Measurements from ENCODE around the gene KLF16.

The KLF16 gene

DNA sequence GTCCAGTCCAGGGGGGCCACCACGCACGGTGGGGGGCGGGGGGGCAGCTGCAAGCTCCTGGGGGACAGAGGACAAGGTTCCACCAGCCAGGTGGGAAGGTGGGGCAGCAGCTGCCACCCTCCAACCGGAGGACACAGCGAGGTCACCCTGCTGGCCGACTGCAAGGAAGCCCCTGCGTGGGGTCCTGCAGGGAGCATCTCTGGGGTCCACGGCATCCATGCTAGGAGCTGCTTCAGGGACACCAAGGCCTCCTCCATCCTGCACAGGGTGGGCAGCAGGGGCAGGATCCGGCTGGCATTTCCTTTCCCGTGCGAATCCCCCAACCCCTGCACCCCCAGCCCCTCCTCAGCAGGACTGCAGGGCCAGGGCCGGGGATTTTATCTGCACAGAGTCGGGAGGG lies 8.3 kb upstream of the KLF16 start:
- DNase-seq = no peak

DNA sequence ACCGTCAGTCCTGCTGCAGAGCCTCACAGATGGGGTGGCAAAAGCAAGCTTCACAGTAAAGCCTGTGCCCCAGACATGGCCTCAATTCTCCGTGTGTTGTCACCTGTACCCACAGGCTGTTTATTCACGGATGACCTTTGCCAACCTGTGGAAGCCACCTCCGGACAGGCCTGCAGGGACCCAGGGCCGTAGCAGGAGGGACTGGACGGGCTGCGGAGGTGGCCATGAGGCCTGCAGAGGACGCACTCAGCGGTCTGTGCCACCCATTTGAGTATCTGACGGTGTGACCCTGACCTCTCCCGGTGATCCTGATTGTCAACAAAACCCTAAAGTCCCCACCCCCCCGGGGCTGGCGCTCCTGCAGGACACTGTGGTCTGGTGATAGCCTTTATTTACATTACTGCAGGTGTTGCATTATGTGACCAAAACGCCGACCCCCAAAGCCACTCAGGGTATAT lies 7.8 kb upstream of the KLF16 start:
- DNase-seq = no peak

DNA sequence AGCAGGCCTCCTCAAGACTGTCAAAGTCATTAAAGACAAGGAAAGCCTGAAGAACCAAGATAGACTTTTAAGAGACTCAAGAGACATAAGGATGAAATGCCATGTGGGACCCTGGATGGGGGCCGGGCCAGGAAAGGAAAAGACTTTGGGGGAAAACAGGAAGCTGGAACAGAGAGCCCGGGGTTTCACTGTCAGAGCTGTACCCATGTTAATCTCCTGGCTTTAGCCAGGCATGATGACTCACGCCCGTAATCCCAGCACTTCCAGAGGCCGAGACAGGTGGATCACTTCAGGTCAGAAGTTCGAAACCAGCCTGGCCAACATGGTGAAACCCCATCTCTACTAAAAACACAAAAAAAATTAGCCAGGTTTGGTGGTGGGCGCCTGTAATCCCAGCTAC lies 5.6 kb upstream of the KLF16 start:
- DNase-seq = no peak

GRCh38 chr19:1867349-1867724 lies 4.0 kb upstream of the KLF16 start:
- no peak for DNase-seq

GRCh38 chr19:1866693-1867348 lies 3.4 kb upstream of the KLF16 start:
- DNase-seq = no peak

DNA sequence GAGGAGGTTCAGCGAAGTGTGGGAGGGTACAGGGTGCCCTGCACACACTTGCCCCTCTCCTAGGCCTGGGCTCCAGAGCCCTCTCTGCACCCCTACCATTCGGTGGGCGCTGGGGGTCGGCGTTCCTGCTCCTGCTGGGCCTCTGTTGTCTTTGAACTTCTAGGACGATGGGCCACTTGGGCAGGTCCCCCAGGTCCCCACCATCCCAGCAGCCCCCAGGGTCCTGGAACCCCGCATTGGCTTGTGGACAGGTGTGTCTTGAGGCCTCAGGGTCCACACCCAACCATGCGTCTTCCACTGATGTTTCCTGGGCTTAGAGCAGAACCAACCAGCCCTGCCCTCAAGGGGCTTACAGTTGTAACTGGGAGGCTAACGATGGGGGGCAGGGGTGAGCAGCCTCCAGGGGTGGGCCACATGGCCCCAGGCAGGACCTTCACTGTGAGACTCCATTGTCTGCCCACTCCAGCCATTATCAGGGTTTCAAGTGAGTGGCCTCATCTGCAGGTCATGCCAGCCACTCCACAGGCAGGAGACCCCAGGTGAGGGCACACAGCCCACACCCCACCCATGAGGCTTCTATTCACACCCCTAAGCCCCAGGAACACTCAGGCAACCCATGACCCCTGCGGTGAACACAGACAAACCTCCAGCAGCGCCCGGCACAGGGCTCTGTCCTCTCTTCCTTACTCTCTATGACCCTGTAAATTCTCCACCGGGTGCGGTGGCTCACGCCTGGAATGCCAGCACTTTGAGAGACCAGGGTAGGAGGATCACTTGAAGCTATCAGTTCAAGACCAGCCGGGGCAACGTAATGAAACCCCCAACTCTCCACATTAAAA lies 2.0 kb upstream of the KLF16 start:
- DNase-seq = no peak

DNA sequence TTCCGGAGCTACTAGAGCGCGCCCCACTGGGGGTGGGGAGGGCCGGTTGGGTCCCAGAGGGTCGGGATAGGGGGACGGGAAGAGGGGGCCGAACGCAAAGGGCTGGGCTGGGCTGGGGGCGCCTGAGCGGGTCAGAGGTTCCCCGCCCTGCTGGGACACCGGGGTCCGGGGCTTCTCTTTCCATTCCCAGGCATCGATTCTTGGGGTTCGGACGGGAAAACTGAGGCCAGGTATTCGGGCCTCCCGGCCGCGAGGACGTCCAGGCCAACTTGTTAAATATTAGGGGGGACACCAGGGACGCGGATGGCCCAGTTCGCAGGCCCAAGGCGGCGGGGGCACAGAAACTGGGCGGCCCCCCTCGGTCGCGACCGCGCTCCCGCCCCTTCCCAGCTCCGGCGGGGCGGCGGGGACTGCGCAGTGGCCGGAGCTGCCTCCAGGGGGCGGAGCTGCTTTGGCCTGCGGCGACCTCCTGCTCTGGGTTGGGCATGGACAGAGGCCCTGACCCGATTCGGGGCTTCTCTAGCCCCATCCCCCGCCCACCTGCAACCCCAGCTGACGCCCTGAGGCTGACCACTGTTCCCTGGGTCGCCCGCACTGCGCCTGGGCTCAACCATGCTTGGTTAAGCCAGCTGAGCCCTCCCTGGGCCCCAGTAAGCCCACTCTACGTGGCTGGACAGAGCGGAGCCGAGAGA lies 1.2 kb upstream of the KLF16 start:
- DNase-seq = peak in 47 of 58 donors; percentile 19 to 69 (median 49)

GRCh38 chr19:1863638-1864479 lies 480 bp upstream of the KLF16 start:
- DNase-seq = peak; percentile 54 to 96 (median 85)

DNA sequence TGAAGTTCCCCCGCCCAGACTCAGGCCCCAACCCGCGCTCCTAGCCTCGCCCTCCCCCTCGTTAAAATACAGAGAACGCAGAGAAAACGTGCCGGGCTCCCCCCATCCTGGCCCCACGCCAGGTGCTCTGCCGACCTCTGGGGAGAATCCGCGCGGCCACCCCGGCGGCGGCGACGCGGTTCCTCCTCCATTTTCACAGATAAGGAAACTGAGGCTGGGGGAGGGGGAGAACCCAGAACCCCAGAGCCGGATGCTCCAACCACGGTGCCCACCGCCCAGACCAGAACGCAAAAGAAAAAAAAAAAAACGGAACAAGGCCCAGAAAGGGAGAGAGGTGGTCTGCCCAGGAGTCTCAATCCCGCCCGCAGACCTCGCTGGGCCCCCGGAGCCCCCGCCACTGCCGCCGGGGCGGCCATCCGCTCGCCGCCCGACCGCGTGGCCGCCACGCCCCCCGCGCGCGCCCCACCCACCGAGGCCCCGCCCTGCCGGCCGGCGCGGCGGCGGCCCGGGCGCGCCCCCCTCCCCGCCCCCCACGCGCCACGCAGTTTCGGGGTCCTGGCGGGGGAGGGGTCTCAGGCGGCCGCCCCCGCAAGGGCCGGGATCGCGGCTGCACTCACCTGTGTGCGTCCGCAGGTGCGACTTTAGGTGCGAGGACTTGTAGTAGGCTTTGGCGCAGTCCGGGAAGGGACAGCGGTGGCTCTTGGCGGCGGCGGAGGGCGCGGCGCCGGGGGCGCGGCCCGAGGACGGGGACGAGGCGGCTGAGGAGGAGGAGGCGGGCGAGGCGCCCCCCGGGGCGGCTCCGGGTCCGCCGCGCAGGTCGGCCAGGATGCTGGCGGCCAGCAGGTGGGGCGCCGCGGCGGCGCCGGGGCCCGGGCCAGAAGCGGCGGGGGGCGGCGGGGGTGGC lies 703 bp downstream of the KLF16 start:
- no peak for DNase-seq

DNA sequence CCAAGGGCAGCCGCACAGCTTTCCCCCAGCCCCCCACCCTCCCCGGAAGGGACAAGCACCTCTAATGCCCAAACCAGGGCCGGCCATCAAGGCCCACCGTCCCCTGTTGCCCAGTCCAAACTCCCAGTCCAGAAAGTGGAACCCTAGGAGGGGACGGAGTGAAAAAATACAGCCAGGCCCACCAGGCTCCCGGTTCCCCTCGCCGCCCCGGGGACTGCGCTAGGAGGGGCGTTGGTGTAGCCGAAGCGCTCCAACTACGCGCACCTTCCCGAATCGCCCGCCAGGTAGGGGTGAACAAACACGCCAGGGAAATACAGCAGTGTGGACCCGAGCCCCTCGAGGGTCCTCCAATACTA lies 1.3 kb downstream of the KLF16 start:
- DNase-seq = no peak

- DNase-seq = no peak
Measured at GRCh38 chr19:1861599-1862031, 1.8 kb downstream of the KLF16 start.

DNA sequence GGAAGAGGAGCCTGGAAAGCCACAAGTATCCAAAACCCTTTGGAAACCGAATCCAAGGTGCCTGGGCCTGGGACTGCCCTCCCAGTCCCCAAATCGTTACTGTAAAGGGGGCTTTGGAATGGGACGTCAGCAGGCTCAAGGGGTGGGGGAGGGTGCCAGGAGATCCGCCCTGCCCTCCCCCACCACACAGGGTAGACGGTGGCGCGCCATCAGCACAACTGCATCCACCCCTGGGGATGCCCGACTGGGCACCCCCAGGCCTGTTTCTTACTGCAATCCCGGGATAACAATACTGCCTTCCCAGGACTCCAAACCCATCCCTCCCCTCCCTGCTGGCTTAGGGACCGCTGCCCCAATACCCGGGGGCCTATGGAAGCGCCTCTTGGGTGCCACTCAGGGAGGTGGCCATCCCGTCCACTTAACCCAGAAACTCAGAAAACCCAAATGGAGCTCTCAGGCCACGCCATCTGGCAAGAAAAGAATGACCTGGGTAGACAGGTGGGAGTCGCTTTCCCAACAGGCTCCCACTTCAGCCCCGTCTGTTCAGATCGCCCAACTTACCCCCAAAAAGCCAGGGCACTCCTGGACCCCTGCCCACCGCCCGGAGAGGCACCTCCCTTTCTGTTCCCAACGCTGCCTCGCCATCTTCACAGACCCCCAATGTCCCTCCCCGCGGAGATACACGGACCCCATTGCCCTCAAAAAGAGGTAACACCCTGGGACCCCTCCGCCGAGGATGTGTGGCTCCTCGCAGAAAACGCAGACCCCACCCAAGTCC lies 2.4 kb downstream of the KLF16 start:
- DNase-seq = no peak

- peak in 50 of 58 donors; percentile 11 to 82 (median 56) for DNase-seq
Measured at GRCh38 chr19:1860042-1860775, 3.2 kb downstream of the KLF16 start.

GRCh38 chr19:1859331-1859781 lies 4.0 kb downstream of the KLF16 start:
- DNase-seq = peak in 1 of 58 donors; percentile 30

DNA sequence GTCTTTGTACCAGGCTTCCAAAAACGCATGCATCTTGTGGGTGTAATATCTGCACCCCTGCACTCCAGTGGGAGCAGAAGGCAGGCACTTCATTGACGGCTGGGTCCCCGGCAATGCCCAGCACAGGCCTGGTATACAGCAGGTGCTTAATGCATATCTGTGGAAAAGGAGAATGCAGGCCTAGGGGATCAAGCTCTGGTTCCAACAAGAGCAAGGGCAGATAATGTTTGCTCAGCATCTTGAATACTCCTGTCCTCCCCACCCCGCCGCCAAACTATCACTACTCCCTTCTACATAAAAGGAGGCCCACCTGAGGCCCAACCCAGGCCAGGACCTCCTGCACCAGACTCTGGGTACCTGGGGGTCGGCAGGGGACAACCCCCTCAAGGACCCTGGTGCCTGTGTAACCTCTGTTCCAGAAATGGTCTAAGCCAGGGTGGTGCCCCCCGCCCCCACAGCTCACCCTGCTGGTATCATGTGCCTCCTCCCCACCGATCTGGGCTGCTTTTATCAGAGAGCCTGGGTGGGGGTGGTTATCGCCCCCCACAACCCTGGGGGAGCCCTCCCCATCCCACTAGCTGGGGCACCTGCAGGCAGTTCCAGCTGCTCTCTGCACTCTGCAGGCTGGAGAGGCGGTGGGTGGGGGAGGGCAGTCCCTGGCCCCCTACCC lies 4.8 kb downstream of the KLF16 start:
- no peak for DNase-seq

DNA sequence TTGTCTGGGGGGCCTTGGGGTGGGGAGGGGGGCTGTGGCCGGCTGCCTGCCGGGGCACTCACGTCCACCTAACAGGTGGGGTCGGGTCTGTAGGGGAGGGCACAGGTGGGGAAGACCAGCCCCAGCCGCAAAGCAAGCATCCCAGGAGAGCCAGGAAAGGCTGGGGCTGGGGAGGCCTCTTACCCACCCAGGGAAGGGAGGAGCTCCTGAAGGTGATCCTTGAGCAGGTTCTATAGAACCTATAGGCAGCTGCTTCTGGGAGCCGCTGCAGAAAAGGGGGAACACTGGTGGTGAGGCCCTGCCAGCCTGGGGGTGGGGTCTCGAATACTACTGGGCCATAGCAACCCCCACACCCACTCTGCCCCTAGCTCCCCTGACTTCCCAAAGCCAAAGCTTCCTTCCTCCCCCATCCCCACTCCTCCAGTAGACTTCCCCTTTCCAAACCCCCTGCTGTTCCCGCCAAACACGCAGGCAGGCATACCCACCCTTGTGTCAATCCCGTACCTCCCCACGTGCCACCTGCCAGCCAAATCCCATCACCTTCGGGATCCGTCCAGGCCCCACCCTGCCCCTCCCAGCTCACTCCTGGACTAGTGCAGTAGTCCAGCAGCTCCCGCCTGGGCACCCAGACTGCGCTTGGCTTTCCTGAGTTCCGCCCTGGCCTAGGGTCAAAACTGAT lies 5.6 kb downstream of the KLF16 start:
- DNase-seq = no peak
